Bronchial epithelial cell (primary cell): Measurements from ENCODE around the gene ACTN1. TPM values are rescaled to one million over a fixed set of nuclear protein-coding genes. Genes with fewer than 3 reads are reported as not detected.

Source experiments
- DNase-seq: peaks from one replicate; pipeline ENCODE4 v3.0.0-alpha.2; 2010; ENCODE audit warnings: low read depth
- FAIRE-seq: peaks from 2 replicates; lab custom pipeline; 2011; peaks lifted over from hg19 to GRCh38; lab: Jason Lieb, UNC
- H3K27me3 ChIP-seq: 2 replicates; pipeline ENCODE4 v1.5.1; 2011; ENCODE audit warnings: low read length; ENCODE audit not compliant: control insufficient read depth, insufficient read depth
- H3K36me3 ChIP-seq: 2 replicates; pipeline ENCODE4 v1.5.1; 2011; ENCODE audit warnings: low read length; ENCODE audit not compliant: control insufficient read depth, insufficient read depth
- H3K4me3 ChIP-seq: 2 replicates; pipeline ENCODE4 v1.5.1; 2011; ENCODE audit warnings: mild to moderate bottlenecking, low read depth, low read length, control low read depth
- total RNA-seq: library from RNA; depleted of rRNA; stranded (reverse); fragments of >200 nt; gene quantifications from 2 replicates; pipeline ENCODE4 v1.2.1, GENCODE V29; 2014
- TF ChIP-seq, protein P1 (sequence below): IDR thresholded peaks from 2 replicates; pipeline ENCODE4 v1.5.1; 2011; ENCODE audit warnings: mild to moderate bottlenecking, moderate library complexity, low read length, control low read depth, inconsistent platforms; ENCODE audit not compliant: insufficient read depth, severe bottlenecking

Gene ACTN1
- total RNA-seq, 1 donor from 2014 or later = 165 TPM

DNA sequence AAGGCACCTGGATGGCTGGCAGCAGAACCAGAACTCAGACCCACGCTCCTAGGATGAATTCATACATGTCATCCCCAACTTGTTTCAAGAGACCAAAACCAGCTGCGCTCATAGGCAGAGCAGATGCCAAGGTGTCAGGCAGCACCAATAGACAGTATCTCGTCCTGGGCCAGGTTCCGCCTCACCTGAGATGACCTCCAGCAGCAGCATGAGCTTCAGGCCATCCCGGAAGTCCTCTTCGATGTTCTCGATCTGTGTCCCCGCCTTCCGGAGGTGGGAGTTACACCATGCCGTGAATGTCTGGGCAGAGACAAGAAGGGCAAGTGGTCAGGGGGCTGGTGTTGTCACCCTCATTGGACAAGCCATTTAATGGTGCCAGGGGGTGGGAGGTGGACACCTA is 53.7 kb downstream of the ACTN1 start:
- TF ChIP-seq, protein P1, sequence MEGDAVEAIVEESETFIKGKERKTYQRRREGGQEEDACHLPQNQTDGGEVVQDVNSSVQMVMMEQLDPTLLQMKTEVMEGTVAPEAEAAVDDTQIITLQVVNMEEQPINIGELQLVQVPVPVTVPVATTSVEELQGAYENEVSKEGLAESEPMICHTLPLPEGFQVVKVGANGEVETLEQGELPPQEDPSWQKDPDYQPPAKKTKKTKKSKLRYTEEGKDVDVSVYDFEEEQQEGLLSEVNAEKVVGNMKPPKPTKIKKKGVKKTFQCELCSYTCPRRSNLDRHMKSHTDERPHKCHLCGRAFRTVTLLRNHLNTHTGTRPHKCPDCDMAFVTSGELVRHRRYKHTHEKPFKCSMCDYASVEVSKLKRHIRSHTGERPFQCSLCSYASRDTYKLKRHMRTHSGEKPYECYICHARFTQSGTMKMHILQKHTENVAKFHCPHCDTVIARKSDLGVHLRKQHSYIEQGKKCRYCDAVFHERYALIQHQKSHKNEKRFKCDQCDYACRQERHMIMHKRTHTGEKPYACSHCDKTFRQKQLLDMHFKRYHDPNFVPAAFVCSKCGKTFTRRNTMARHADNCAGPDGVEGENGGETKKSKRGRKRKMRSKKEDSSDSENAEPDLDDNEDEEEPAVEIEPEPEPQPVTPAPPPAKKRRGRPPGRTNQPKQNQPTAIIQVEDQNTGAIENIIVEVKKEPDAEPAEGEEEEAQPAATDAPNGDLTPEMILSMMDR = no peak
- no peaks in the 10 kb centered on the region for H3K27me3 ChIP-seq
- DNase-seq = no peak
- no peak for FAIRE-seq
- no peak overlapping the region for H3K4me3 ChIP-seq
- H3K36me3 ChIP-seq = peaks cover 36% of the 10 kb centered on the region

DNA sequence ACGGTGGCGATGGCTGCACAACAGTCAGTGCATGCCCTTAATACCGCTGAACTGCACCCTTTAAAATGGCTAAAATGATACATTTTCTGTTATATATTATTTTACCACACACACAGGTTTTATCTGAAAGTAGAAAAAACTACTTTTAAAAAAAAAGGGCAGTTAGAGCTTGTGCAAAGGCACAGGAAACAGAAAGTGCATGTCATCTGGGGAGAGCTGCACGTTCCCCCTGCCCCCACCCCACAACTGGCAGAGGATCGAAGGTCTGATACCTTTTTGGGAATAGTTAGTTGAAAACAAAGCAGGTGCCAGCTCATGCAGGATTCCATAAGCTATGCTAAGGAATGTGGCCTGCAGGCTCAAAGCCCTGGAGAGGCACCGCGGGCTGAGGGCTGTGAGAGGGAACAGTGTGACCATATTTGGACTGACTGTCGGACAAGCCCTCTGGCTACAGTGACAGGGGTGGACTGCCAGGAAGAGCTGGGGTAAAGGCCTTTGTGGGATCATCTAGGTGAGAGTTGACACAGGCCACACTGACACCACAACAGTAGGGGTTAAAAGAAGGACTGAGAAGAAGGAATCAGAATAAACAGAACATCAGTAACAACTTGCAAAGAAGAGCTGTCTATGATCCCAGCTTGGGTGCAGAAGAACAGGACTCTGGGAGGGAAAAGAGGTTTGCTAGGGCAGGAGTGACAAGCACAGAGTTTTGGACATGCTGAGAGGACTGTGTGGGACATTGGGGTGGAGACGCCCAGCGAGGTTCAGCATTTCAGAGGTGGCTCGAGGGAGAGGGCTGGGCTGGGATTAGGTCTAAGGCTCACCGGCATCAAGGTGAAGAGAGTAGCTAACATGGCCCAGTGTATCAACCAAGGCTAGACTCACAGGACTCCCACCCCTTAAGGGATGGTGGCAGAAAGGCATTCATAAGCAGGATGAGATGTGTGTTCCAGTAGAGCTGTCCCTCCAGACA is 54.6 kb downstream of the ACTN1 start:
- Histone ChIP-seq H3K4me3 (no peak overlapping the region), H3K27me3 (no peaks in the 10 kb centered on the region), H3K36me3 (peaks cover 33% of the 10 kb centered on the region)
- FAIRE-seq (no peak), DNase-seq (no peak)
- TF ChIP-seq, protein P1 = no peak

DNA sequence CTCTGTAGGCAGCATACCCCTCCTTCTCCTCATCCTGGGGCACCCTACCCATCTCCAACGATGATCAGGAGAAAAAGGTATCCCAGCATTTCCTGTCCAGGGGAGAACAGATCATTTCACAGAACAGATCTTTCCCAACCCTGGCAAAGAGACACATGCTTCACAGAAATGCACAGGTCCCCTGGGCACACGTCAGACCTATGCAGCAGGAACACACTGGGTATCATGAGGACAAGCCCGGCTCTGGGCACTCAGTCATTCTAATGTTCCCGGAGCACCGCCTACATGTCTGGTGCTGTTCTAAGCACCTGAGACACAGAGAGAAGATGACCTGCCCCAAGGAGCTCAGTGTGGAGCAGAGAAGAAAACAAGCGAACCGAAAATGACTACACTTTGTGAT is 56.2 kb downstream of the ACTN1 start:
- TF ChIP-seq, protein P1 = no peak
- H3K4me3 ChIP-seq = no peak overlapping the region
- H3K36me3 ChIP-seq = peaks cover 34% of the 10 kb centered on the region
- DNase-seq (no peak), FAIRE-seq (no peak)
- H3K27me3 ChIP-seq = no peaks in the 10 kb centered on the region

DNA sequence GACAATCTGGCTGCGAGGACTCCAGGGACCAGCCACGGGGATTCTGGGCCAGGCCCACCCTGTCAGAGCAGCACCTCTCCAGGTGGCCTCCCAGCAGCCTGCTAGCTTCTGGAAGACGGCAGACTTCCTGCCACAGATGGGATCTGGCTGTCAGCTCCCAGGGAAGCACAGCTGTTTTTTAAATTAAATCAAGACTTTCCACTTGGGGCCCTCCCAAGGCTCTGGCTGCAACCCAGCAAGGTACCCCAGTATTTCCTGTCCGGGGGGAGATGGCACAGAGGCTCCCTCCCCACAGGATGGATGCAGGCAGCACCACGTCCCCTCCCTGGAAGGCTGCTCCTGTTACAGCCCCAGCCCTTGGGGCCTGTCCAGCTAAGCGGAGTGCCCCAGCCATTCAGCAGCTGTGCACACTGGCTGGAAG is 56.9 kb downstream of the ACTN1 start:
- Histone ChIP-seq H3K36me3 (peaks cover 34% of the 10 kb centered on the region), H3K4me3 (no peak overlapping the region), H3K27me3 (no peaks in the 10 kb centered on the region)
- TF ChIP-seq, protein P1 = no peak
- DNase-seq = no peak
- no peak for FAIRE-seq

DNA sequence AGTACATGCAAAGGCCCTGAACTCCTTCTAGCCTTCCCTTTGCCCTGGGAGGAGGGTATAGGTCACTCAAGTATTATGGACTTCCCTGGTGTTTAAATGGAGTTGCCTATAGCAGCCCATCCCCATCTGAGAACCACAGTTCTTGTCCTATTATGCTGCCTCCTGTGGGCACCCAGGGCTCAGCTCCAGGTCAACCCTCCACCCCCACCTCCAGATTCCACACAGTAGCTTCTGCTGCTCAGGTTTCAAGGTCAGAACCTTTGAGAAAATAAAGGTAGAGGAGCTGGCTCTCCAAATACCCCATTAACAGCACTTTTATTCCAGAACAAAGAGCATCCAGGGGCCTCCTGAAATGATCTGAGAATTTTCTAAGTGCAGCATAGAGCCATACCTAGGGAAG is 57.4 kb downstream of the ACTN1 start:
- TF ChIP-seq, protein P1 = no peak
- DNase-seq (no peak), FAIRE-seq (no peak)
- Histone ChIP-seq H3K4me3 (no peak overlapping the region), H3K36me3 (peaks cover 34% of the 10 kb centered on the region), H3K27me3 (no peaks in the 10 kb centered on the region)
